ENCODE data around the gene TLK1.
A peak's percentile ranks its signal among the peaks of the same experiment; 100 is the strongest.

Gene TLK1

DNA sequence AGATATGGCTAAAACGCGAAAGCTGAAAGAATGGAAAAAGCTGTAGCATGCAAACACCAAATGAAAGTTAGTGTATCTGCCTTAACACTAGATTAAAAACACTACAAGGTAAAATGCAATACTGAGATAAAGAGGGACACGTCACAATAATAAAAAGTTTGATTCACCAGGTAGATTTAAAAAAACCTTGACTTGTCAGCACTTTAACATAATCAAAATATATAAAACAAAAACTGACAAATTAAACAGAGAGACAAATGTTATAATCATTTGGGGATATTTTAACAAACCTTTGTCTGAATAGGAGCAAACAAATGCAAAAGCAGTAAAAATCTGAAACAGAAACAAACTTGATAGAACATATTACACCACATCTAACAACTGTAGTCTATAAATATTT lies 18.3 kb downstream of the TLK1 start:
- H3K27ac Mint-ChIP-seq, result no peak overlapping the region

DNA sequence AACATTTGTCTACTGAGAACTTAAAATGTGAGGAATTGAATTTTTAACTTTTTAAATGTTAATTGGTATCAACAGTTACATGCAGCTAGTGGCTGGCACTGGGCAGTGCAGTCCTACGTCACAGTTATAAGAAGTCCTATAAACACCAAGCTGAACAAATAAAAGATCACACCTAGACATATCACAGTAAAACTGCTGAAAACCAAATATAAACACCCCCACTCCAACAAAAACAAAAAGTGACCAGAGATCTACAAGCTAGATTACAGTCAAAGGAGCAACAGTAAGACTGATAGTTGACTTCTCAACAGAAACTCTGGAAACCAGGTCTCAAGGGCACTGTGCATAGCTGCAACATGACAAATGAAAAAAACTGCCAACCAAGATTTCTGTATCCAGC lies 19.4 kb downstream of the TLK1 start:
- Mint-ChIP-seq H3K27ac (peak overlapping the region; percentile 16), H3K4me1 (ENCODE audit: low read depth) (peaks cover 32% of the 10 kb centered on the region), H3K9me3 (no peaks in the 10 kb centered on the region), H3K36me3 (ENCODE audit: low read depth) (peaks cover 2% of the 10 kb centered on the region), H3K4me3 (no peak overlapping the region), H3K27me3 (ENCODE audit: low read depth) (no peaks in the 10 kb centered on the region)

More for the DNA sequence above, 18.3 kb downstream of the TLK1 start:
- Mint-ChIP-seq H3K4me3 (no peak overlapping the region), H3K36me3 (ENCODE audit: low read depth) (peaks cover 2% of the 10 kb centered on the region), H3K9me3 (no peaks in the 10 kb centered on the region), H3K4me1 (ENCODE audit: low read depth) (peaks cover 34% of the 10 kb centered on the region), H3K27me3 (ENCODE audit: low read depth) (no peaks in the 10 kb centered on the region)

DNA sequence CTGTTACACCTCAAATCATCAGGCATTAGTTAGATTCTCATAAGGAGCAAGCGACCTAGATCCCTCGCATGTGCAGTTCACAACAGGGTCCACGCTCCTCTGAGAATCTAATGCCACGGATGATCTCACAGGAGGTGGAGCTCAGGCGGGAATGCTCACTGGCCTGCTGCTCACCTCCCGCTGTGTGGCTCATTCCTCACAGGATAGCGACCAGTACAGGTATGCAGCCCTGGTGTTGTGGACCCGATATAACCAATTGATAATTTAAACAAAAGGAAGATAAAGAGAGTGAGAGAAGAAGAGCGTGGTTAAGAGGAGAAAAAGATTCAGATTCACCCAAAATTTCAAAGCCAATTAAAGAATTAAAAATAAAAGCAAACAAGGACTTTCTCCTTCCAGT lies 20.8 kb downstream of the TLK1 start:
- H3K4me1 Mint-ChIP-seq (ENCODE audit: low read depth), result peaks cover 34% of the 10 kb centered on the region
- no peak overlapping the region for H3K27ac Mint-ChIP-seq
- H3K27me3 Mint-ChIP-seq (ENCODE audit: low read depth), result no peaks in the 10 kb centered on the region
- H3K4me3 Mint-ChIP-seq, result no peak overlapping the region
- no peaks in the 10 kb centered on the region for H3K9me3 Mint-ChIP-seq
- peaks cover 5% of the 10 kb centered on the region for H3K36me3 Mint-ChIP-seq (ENCODE audit: low read depth)

DNA sequence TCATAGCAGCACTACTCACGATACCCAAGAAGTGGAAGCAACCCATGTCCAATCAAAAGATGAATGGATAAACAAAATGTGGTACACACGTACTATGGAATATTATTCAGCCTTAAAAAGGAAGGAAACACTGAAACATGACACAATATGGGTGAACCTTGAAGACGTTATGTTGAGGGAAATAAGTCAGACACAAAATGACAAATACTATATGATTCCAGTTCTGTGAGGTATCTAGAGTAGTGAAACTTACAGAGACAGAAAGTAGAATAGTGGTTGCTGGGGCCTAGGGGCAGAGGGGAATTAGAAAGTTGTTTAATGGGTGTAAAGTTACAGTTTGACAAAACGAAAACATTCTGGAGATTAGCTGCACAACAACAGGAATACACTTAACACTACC lies 24.7 kb downstream of the TLK1 start:
- H3K27ac Mint-ChIP-seq, result no peak overlapping the region

DNA sequence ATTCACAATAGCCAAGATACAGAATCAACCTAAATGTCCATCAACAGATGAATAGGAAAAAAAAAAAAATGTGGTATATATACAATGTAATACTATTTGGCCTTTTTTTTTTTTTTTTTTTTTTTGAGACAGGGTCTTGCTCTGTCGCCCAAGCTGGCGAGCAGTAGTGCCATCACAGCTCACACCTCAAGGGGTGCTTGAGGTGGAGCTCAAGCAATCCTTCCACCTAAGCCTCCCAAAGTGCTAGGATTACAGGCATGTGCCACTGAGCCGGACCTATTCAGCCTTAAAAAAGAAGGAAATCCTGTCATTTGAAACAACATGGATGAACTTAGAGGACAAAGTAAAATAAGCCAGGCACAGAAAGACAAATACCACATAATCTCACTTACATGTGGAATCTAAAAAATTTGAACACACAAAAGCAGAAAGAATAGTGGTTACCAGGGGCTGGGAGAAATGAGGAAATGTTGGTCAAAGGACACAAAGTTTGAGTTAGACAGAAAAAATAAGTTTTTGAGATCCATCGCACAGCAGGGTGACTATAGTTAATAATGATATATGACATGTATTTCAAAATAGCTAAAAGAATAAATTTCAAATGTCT lies 26.0 kb downstream of the TLK1 start:
- no peaks in the 10 kb centered on the region for H3K9me3 Mint-ChIP-seq
- peaks cover 3% of the 10 kb centered on the region for H3K36me3 Mint-ChIP-seq (ENCODE audit: low read depth)
- H3K4me1 Mint-ChIP-seq (ENCODE audit: low read depth), result peaks cover 11% of the 10 kb centered on the region
- H3K4me3 Mint-ChIP-seq, result no peak overlapping the region
- H3K27me3 Mint-ChIP-seq (ENCODE audit: low read depth), result no peaks in the 10 kb centered on the region
- H3K27ac Mint-ChIP-seq, result no peak overlapping the region

More for the DNA sequence above, 24.7 kb downstream of the TLK1 start:
- peaks cover 13% of the 10 kb centered on the region for H3K4me1 Mint-ChIP-seq (ENCODE audit: low read depth)
- H3K36me3 Mint-ChIP-seq (ENCODE audit: low read depth), result peaks cover 5% of the 10 kb centered on the region
- H3K4me3 Mint-ChIP-seq, result no peak overlapping the region
- no peaks in the 10 kb centered on the region for H3K27me3 Mint-ChIP-seq (ENCODE audit: low read depth)
- no peaks in the 10 kb centered on the region for H3K9me3 Mint-ChIP-seq

DNA sequence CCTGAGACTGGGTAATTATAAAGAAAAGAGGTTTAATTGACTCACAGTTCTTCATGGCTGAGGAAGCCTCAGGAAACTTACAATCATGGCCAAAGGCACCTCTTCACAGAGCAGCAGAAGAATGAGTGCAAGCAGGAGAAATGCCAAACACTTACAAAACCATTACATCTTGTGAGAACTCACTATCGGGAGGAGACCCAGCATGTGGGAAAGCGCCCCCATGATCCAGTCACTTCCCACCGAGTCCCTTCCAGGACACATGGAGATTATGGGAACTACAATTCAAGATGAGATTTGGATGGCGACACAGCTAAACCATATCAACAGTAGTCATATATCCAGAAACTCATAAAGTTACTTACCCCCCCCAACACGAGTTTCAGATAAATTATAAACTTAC lies 28.6 kb downstream of the TLK1 start:
- Mint-ChIP-seq H3K4me3 (no peak overlapping the region), H3K36me3 (ENCODE audit: low read depth) (peaks cover 3% of the 10 kb centered on the region), H3K9me3 (no peaks in the 10 kb centered on the region), H3K27me3 (ENCODE audit: low read depth) (no peaks in the 10 kb centered on the region), H3K4me1 (ENCODE audit: low read depth) (peaks cover 8% of the 10 kb centered on the region), H3K27ac (no peak overlapping the region)

DNA sequence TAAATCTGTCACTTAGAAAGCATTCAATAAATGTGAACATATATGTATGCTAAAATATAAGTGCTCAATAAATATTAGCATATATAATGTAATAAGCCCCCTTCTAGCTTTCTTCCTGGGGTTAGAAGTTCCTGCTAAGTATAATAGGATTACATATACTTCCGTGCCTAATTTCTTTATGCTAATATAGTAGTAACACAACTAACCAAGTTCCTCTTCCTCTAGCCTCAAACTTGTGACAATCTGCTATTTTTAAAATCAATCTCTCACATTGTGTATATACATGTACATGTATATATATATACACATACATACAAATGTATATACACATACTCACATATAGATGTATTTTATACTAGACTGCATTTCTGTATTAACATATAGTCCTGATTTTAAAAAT lies 32.2 kb downstream of the TLK1 start:
- Mint-ChIP-seq H3K36me3 (ENCODE audit: low read depth) (no peaks in the 10 kb centered on the region), H3K27me3 (ENCODE audit: low read depth) (no peaks in the 10 kb centered on the region), H3K4me3 (no peak overlapping the region), H3K27ac (no peak overlapping the region), H3K9me3 (no peaks in the 10 kb centered on the region), H3K4me1 (ENCODE audit: low read depth) (peaks cover 3% of the 10 kb centered on the region)

DNA sequence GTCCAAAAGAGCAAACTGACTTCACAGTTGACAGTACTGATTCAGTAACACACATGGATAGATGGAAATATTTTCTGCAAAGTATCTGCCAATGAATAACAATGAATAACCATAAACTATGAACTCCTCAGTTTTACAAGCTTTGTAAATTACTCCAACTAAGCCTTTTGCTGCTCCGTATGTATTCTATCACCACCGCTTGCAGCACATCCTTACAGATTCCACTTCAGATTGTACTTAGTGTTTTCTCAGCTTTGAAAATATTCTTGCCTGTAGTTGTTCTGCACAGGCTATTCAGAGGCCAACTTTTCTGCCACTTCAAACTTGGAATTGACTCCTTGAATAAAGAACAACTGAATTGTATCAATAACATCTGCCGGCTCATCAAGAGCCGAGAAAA lies 36.2 kb downstream of the TLK1 start:
- H3K4me3 Mint-ChIP-seq, result no peak overlapping the region
- peaks cover 2% of the 10 kb centered on the region for H3K36me3 Mint-ChIP-seq (ENCODE audit: low read depth)
- no peaks in the 10 kb centered on the region for H3K9me3 Mint-ChIP-seq
- H3K27me3 Mint-ChIP-seq (ENCODE audit: low read depth), result no peaks in the 10 kb centered on the region
- H3K4me1 Mint-ChIP-seq (ENCODE audit: low read depth), result peaks cover 10% of the 10 kb centered on the region
- H3K27ac Mint-ChIP-seq, result no peak overlapping the region

DNA sequence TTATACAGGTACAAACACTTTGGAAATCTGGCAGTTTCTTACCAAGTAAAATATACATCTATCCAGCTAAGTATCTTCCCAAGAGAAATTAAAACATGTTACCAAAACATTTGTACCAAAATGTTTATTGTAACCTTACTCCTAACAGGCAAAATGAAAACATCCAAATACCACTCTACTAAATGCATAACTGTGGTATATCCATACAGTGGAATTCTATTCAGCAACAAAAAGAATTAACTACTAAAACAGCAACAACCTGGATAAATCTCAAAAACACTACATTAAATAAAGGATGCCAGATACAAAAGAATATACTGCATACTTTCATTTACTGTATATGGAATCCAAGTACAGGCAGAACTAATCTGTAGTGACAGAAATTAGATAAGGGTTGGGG lies 51.1 kb downstream of the TLK1 start:
- peaks cover 18% of the 10 kb centered on the region for H3K36me3 Mint-ChIP-seq (ENCODE audit: low read depth)
- no peaks in the 10 kb centered on the region for H3K9me3 Mint-ChIP-seq
- H3K4me3 Mint-ChIP-seq, result no peak overlapping the region
- no peaks in the 10 kb centered on the region for H3K27me3 Mint-ChIP-seq (ENCODE audit: low read depth)
- peaks cover 7% of the 10 kb centered on the region for H3K4me1 Mint-ChIP-seq (ENCODE audit: low read depth)
- H3K27ac Mint-ChIP-seq, result no peak overlapping the region

DNA sequence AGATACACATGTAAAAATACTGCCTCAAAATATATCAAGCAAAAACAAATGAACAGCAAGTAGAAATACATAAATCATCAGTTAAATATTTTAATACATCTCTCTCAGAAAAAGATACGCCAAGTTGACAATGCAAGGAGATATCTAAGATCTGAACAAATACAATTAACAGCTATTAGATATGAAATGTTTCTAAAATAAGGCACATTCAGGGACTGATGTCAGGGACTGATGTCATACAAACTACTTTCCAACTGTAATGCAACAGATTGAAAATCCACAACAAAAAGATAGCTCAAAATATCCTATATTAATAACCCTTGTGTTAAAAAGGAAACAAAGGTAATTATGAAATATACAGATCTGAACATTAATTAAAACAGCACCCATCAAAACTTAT lies 51.7 kb downstream of the TLK1 start:
- Mint-ChIP-seq H3K4me3 (no peak overlapping the region), H3K9me3 (no peaks in the 10 kb centered on the region), H3K4me1 (ENCODE audit: low read depth) (peaks cover 7% of the 10 kb centered on the region), H3K36me3 (ENCODE audit: low read depth) (peaks cover 15% of the 10 kb centered on the region), H3K27me3 (ENCODE audit: low read depth) (no peaks in the 10 kb centered on the region), H3K27ac (no peak overlapping the region)

DNA sequence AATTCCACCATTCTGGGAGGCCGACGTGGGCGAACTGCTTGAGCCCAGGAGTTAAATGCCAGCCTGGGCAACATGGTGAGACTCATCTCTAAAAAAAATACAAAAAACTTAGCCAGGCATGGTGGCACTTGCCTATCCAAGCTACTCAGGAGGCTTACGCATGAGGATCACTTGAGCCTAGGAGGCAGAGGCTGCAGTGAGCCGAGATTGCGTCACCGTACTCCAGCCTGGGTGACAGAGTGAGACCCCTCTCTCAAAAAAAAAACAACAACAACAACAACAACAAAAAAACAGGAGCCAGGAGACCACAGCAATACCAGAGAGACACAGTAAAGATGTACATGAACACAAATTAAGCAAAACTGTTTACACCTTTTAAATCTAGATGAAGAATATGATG lies 52.9 kb downstream of the TLK1 start:
- Mint-ChIP-seq H3K27ac (no peak overlapping the region), H3K36me3 (ENCODE audit: low read depth) (peaks cover 14% of the 10 kb centered on the region), H3K27me3 (ENCODE audit: low read depth) (no peaks in the 10 kb centered on the region), H3K4me3 (no peak overlapping the region), H3K4me1 (ENCODE audit: low read depth) (peaks cover 7% of the 10 kb centered on the region), H3K9me3 (no peaks in the 10 kb centered on the region)

DNA sequence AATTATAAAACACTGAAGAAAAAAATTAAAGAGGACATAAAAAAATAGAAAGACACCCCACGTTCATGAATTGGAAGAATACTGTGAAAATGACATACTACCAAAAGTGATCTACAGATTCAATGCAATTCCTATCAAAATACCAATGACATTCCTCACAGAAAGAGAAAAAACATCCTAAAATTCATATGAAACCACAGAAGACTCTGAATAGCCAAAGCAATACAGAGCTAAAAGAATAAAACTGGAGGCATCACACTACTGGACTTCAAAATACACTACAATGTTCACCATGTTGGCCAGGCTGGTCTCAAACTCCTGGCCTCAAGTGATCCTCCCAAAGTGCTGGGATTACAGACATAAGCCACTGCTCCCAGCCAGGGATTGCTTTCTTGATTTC lies 56.3 kb downstream of the TLK1 start:
- H3K4me1 Mint-ChIP-seq (ENCODE audit: low read depth), result peaks cover 9% of the 10 kb centered on the region
- H3K27ac Mint-ChIP-seq, result no peak overlapping the region

DNA sequence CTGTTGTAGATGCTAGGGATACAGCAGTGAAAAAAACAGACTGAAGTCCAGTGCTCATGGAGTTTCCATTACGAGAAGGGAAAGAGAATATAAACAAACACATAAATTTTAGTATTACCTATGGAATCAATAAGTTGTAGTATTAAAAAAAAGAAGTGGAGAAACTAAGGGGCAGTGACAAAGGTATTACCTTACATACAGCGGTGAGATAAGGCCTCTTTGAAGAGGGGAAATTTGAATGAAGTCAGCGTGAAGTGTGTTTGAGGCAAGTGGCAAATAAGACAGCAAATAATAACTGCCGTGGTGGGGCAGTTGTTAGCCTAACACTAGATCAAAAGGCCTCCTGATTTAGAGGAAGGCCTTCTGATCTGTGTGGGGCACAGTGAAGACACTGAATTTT lies 57.9 kb downstream of the TLK1 start:
- no peak overlapping the region for H3K27ac Mint-ChIP-seq
- H3K36me3 Mint-ChIP-seq (ENCODE audit: low read depth), result peaks cover 33% of the 10 kb centered on the region
- H3K4me3 Mint-ChIP-seq, result no peak overlapping the region
- peaks cover 31% of the 10 kb centered on the region for H3K9me3 Mint-ChIP-seq
- H3K27me3 Mint-ChIP-seq (ENCODE audit: low read depth), result no peaks in the 10 kb centered on the region
- H3K4me1 Mint-ChIP-seq (ENCODE audit: low read depth), result peaks cover 12% of the 10 kb centered on the region

More for the DNA sequence above, 56.3 kb downstream of the TLK1 start:
- H3K27me3 Mint-ChIP-seq (ENCODE audit: low read depth), result no peaks in the 10 kb centered on the region
- no peak overlapping the region for H3K4me3 Mint-ChIP-seq
- peaks cover 15% of the 10 kb centered on the region for H3K9me3 Mint-ChIP-seq
- peaks cover 18% of the 10 kb centered on the region for H3K36me3 Mint-ChIP-seq (ENCODE audit: low read depth)

DNA sequence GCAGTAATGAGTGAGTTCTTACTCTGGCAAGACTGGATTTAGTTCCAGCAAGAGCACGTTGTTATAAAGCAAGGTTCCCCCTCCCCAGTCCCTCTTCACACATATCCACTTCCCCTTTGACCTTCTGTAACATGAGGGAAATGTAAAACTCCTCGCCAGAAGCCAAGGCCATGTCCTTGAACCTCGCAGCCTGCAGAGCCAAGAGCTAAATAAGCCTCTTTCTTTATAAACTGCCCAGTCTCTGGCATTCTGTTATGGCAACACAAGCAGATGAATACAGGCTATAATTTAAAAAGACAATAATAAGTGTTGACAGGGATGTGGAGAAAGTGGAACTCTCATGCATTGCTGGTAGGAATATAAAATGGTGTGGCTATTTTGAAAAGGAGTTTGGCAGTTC lies 60.3 kb downstream of the TLK1 start:
- H3K9me3 Mint-ChIP-seq, result peaks cover 43% of the 10 kb centered on the region
- no peak overlapping the region for H3K27ac Mint-ChIP-seq
- peaks cover 43% of the 10 kb centered on the region for H3K36me3 Mint-ChIP-seq (ENCODE audit: low read depth)
- H3K27me3 Mint-ChIP-seq (ENCODE audit: low read depth), result no peaks in the 10 kb centered on the region
- peaks cover 16% of the 10 kb centered on the region for H3K4me1 Mint-ChIP-seq (ENCODE audit: low read depth)
- H3K4me3 Mint-ChIP-seq, result no peak overlapping the region

DNA sequence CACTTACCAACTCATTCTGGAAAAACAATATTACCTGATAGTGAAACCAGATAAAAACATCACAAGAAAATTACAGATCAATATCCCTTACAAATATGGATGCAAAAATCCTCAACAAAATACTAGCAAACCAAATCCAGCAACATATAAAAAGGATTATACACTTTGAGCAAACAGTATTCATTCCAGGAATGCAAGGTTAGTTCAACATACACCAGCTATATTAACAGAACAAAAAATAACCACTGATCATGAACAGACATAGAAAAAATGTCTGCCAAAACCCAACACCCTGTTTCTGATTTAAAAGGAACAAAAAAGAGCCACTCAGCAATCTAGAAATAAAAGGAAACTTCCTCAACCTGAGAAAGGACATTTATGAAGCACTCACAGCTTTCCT lies 62.1 kb downstream of the TLK1 start:
- peaks cover 22% of the 10 kb centered on the region for H3K4me1 Mint-ChIP-seq (ENCODE audit: low read depth)
- peaks cover 42% of the 10 kb centered on the region for H3K36me3 Mint-ChIP-seq (ENCODE audit: low read depth)
- no peak overlapping the region for H3K27ac Mint-ChIP-seq
- no peak overlapping the region for H3K4me3 Mint-ChIP-seq
- H3K27me3 Mint-ChIP-seq (ENCODE audit: low read depth), result no peaks in the 10 kb centered on the region
- H3K9me3 Mint-ChIP-seq, result peaks cover 43% of the 10 kb centered on the region

Data from T-helper 1 cell treated with Interleukin-12 subunit alpha and Interleukin-12 subunit beta and Interleukin-4 antibody, amounts not matched to agents 30 μg/mL and 1 μg/mL, for 36 hours (primary cell).